ENCODE measurements around the gene XIAP.

XIAP gene

GRCh38 chrX:123943074-123943473, 83.2 kb downstream of the XIAP start:
- DNase-seq (ENCODE audit: low read depth in 1 of 2, low spot score in 1 of 2) = no peak
- Histone ChIP-seq H3K27me3 (ENCODE audit: insufficient read depth, poor library complexity, severe bottlenecking) (no peaks in the 10 kb centered on the region), H3K4me3 (replicated peaks; ENCODE audit: insufficient read depth, low read length) (no peak overlapping the region), H3K27ac (replicated peaks) (no peak overlapping the region)
- TF ChIP-seq CTCF (IDR thresholded peaks at IDR 0.05; ENCODE audit: insufficient read depth, low read length) (no peak), SPI1 (IDR thresholded peaks at IDR 0.05; ENCODE audit: borderline replicate concordance, low read depth) (no peak), GABPA (IDR thresholded peaks at IDR 0.05; ENCODE audit: low read depth) (no peak), POLR2AphosphoS5 (IDR thresholded peaks at IDR 0.05; ENCODE audit: low read depth) (no peak), REST (IDR thresholded peaks at IDR 0.05; ENCODE audit: insufficient replicate concordance, low read depth) (no peak)

- Histone ChIP-seq H3K27me3 (ENCODE audit: insufficient read depth, poor library complexity, severe bottlenecking) (no peaks in the 10 kb centered on the region), H3K4me3 (replicated peaks; ENCODE audit: insufficient read depth, low read length) (no peak overlapping the region), H3K27ac (replicated peaks) (no peak overlapping the region)
- TF ChIP-seq CTCF (IDR thresholded peaks at IDR 0.05; ENCODE audit: insufficient read depth, low read length) (no peak), POLR2AphosphoS5 (IDR thresholded peaks at IDR 0.05; ENCODE audit: low read depth) (no peak), GABPA (IDR thresholded peaks at IDR 0.05; ENCODE audit: low read depth) (no peak), SPI1 (IDR thresholded peaks at IDR 0.05; ENCODE audit: borderline replicate concordance, low read depth) (no peak), REST (IDR thresholded peaks at IDR 0.05; ENCODE audit: insufficient replicate concordance, low read depth) (no peak)
- no peak for DNase-seq (ENCODE audit: low read depth in 1 of 2, low spot score in 1 of 2)
Observed at GRCh38 chrX:123943488-123943887, 83.6 kb downstream of the XIAP start.

- Histone ChIP-seq H3K27me3 (ENCODE audit: insufficient read depth, poor library complexity, severe bottlenecking) (no peaks in the 10 kb centered on the region), H3K4me3 (replicated peaks; ENCODE audit: insufficient read depth, low read length) (no peak overlapping the region), H3K27ac (replicated peaks) (no peak overlapping the region)
- no peak for DNase-seq (ENCODE audit: low read depth in 1 of 2, low spot score in 1 of 2)
- TF ChIP-seq REST (IDR thresholded peaks at IDR 0.05; ENCODE audit: insufficient replicate concordance, low read depth) = no peak
- TF ChIP-seq SPI1 (IDR thresholded peaks at IDR 0.05; ENCODE audit: borderline replicate concordance, low read depth) = no peak
- no peak for TF ChIP-seq CTCF (IDR thresholded peaks at IDR 0.05; ENCODE audit: insufficient read depth, low read length)
- TF ChIP-seq POLR2AphosphoS5 (IDR thresholded peaks at IDR 0.05; ENCODE audit: low read depth) = no peak
- no peak for TF ChIP-seq GABPA (IDR thresholded peaks at IDR 0.05; ENCODE audit: low read depth)
Observed at GRCh38 chrX:123949846-123950245, 90.0 kb downstream of the XIAP start.
